Measurements from ENCODE around the gene AWAT1.

DNA sequence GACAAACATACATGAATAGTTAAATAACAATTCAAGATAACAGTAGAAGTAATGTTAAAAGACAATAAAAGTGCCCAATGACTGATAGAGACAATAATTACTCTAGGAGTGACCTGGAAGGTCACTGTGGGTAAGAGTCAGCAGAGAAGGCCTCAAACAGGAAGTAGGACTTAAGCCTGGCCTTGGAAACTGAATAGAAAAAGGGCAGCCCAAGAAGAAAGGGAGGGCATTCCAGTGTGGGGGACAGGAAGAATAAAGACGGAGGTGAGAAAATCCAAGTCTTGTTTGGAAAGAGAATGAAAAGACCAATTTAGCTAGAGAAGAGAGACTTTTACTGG, 19.6 kb downstream of the AWAT1 start:
- TF ChIP-seq TAF1 (IDR thresholded peaks at IDR 0.05; ENCODE audit: low read depth) (no peak), EZH2 (IDR thresholded peaks at IDR 0.05; ENCODE audit: borderline replicate concordance, insufficient read depth, low read length, poor library complexity, severe bottlenecking) (no peak), RAD21 (conservative IDR thresholded peaks at IDR 0.05) (no peak), POLR2AphosphoS5 (IDR thresholded peaks at IDR 0.05) (no peak), SMC3 (conservative IDR thresholded peaks at IDR 0.05; ENCODE audit: poor library complexity) (no peak), EP300 (conservative IDR thresholded peaks at IDR 0.05; ENCODE audit: poor library complexity, severe bottlenecking) (no peak), MXI1 (conservative IDR thresholded peaks at IDR 0.05; ENCODE audit: poor library complexity, severe bottlenecking) (no peak)
- TF ChIP-seq, protein P1, sequence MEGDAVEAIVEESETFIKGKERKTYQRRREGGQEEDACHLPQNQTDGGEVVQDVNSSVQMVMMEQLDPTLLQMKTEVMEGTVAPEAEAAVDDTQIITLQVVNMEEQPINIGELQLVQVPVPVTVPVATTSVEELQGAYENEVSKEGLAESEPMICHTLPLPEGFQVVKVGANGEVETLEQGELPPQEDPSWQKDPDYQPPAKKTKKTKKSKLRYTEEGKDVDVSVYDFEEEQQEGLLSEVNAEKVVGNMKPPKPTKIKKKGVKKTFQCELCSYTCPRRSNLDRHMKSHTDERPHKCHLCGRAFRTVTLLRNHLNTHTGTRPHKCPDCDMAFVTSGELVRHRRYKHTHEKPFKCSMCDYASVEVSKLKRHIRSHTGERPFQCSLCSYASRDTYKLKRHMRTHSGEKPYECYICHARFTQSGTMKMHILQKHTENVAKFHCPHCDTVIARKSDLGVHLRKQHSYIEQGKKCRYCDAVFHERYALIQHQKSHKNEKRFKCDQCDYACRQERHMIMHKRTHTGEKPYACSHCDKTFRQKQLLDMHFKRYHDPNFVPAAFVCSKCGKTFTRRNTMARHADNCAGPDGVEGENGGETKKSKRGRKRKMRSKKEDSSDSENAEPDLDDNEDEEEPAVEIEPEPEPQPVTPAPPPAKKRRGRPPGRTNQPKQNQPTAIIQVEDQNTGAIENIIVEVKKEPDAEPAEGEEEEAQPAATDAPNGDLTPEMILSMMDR (IDR thresholded peaks at IDR 0.05; ENCODE audit: poor library complexity, severe bottlenecking) = no peak
- TF ChIP-seq, protein P2, sequence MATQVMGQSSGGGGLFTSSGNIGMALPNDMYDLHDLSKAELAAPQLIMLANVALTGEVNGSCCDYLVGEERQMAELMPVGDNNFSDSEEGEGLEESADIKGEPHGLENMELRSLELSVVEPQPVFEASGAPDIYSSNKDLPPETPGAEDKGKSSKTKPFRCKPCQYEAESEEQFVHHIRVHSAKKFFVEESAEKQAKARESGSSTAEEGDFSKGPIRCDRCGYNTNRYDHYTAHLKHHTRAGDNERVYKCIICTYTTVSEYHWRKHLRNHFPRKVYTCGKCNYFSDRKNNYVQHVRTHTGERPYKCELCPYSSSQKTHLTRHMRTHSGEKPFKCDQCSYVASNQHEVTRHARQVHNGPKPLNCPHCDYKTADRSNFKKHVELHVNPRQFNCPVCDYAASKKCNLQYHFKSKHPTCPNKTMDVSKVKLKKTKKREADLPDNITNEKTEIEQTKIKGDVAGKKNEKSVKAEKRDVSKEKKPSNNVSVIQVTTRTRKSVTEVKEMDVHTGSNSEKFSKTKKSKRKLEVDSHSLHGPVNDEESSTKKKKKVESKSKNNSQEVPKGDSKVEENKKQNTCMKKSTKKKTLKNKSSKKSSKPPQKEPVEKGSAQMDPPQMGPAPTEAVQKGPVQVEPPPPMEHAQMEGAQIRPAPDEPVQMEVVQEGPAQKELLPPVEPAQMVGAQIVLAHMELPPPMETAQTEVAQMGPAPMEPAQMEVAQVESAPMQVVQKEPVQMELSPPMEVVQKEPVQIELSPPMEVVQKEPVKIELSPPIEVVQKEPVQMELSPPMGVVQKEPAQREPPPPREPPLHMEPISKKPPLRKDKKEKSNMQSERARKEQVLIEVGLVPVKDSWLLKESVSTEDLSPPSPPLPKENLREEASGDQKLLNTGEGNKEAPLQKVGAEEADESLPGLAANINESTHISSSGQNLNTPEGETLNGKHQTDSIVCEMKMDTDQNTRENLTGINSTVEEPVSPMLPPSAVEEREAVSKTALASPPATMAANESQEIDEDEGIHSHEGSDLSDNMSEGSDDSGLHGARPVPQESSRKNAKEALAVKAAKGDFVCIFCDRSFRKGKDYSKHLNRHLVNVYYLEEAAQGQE (IDR thresholded peaks at IDR 0.05; ENCODE audit: borderline replicate concordance) = no peak

All from neural cell (in vitro differentiated cells).